IPS DF 6.9 (cell line): ENCODE measurements around the gene POTEI.
"Not testable (repeated sequence)": the region's sequence is repeated elsewhere in the genome, so short reads cannot be mapped to it uniquely, and the experiment has no call there.

ENCODE experiments used
- DNase-seq: peaks from one replicate; pipeline ENCODE4 v3.0.0-alpha.2; 2013; ENCODE audit warnings: low read depth, low spot score
- H3K27ac ChIP-seq: one replicate; pipeline ENCODE4 v1.5.1; 2013; ENCODE audit warnings: low read length, control low read depth
- H3K27me3 ChIP-seq: 2 replicates; pipeline ENCODE4 v1.6.1; 2013; ENCODE audit warnings: mild to moderate bottlenecking, low read length; ENCODE audit not compliant: control insufficient read depth, insufficient read depth
- H3K36me3 ChIP-seq: 2 replicates; pipeline ENCODE4 v1.6.1; 2013; ENCODE audit warnings: low read length; ENCODE audit not compliant: control insufficient read depth, insufficient read depth
- H3K4me1 ChIP-seq: 2 replicates; pipeline ENCODE4 v1.6.1; 2013; ENCODE audit warnings: low read length; ENCODE audit not compliant: control insufficient read depth, insufficient read depth
- H3K4me3 ChIP-seq: 2 replicates; pipeline ENCODE4 v1.5.1; 2013; ENCODE audit warnings: mild to moderate bottlenecking, low read length
- H3K9me3 ChIP-seq: 2 replicates; pipeline ENCODE4 v1.6.1; 2013; ENCODE audit warnings: low read length, inconsistent platforms; ENCODE audit not compliant: control insufficient read depth, insufficient read depth
- WGBS: extraction: QIAGEN DNeasy Blood & Tissue Kit; methylation state at CpG from one replicate; pipeline ENCODE4 v1.1.7; 2013; ENCODE audit warnings: mixed read lengths, missing lambda C conversion rate; ENCODE audit not compliant: insufficient read length, insufficient coverage; 5-methylcytosine and 5-hydroxymethylcytosine counted together

POTEI gene

GRCh38 chr2:130509228-130509627 is at the start of gene POTEI:
POTEI (minus strand) TSS chr2:130509328; CDS start chr2:130509235, 93 bp downstream.
- not testable (repeated sequence) for H3K27ac ChIP-seq, DNase-seq, H3K27me3 ChIP-seq, H3K9me3 ChIP-seq, H3K4me3 ChIP-seq, H3K4me1 ChIP-seq, H3K36me3 ChIP-seq
- no CpG with 5 or more reads among the region's 13 CpGs for WGBS

- H3K27ac ChIP-seq, H3K4me3 ChIP-seq, H3K4me1 ChIP-seq, H3K36me3 ChIP-seq, H3K27me3 ChIP-seq, DNase-seq, H3K9me3 ChIP-seq: not testable (repeated sequence)
- no CpG with 5 or more reads among the region's 8 CpGs for WGBS
These were observed 47.3 kb upstream of the POTEI start for GRCh38 chr2:130556441-130556840.

- not testable (repeated sequence) for H3K27me3 ChIP-seq, H3K27ac ChIP-seq, H3K9me3 ChIP-seq, H3K4me3 ChIP-seq, H3K36me3 ChIP-seq, DNase-seq, H3K4me1 ChIP-seq
- WGBS, result no CpG with 5 or more reads among the region's 4 CpGs
These were observed 45.0 kb upstream of the POTEI start for GRCh38 chr2:130554178-130554577.

- not testable (repeated sequence) for H3K4me3 ChIP-seq, H3K27me3 ChIP-seq, DNase-seq, H3K4me1 ChIP-seq, H3K36me3 ChIP-seq, H3K9me3 ChIP-seq, H3K27ac ChIP-seq
- WGBS, result no CpG with 5 or more reads among the region's 27 CpGs
These were observed 40.3 kb upstream of the POTEI start for GRCh38 chr2:130549475-130549874.

GRCh38 chr2:130548418-130548817 is 39.3 kb upstream of the POTEI start:
- no CpG with 5 or more reads among the region's 3 CpGs for WGBS

GRCh38 chr2:130544978-130545377 is 35.9 kb upstream of the POTEI start:
- not testable (repeated sequence) for H3K27me3 ChIP-seq, H3K9me3 ChIP-seq, H3K4me3 ChIP-seq, DNase-seq, H3K36me3 ChIP-seq, H3K27ac ChIP-seq, H3K4me1 ChIP-seq
- WGBS, result no CpG with 5 or more reads among the region's 5 CpGs

More at GRCh38 chr2:130548418-130548817, 39.3 kb upstream of the POTEI start:
- DNase-seq, H3K27me3 ChIP-seq, H3K27ac ChIP-seq, H3K4me3 ChIP-seq, H3K9me3 ChIP-seq, H3K4me1 ChIP-seq, H3K36me3 ChIP-seq: not testable (repeated sequence)

- no CpG with 5 or more reads among the region's 12 CpGs for WGBS
- not testable (repeated sequence) for H3K27me3 ChIP-seq
These were observed 34.8 kb upstream of the POTEI start for GRCh38 chr2:130543785-130544528.

GRCh38 chr2:130542789-130543188 is 33.7 kb upstream of the POTEI start:
- not testable (repeated sequence) for H3K4me3 ChIP-seq, DNase-seq, H3K27me3 ChIP-seq, H3K4me1 ChIP-seq, H3K36me3 ChIP-seq, H3K27ac ChIP-seq, H3K9me3 ChIP-seq
- WGBS, result no CpG with 5 or more reads among the region's 4 CpGs

More at GRCh38 chr2:130543785-130544528, 34.8 kb upstream of the POTEI start:
- DNase-seq, H3K36me3 ChIP-seq, H3K27ac ChIP-seq, H3K4me1 ChIP-seq, H3K4me3 ChIP-seq, H3K9me3 ChIP-seq: not testable (repeated sequence)

GRCh38 chr2:130538271-130538670 is 29.1 kb upstream of the POTEI start:
- not testable (repeated sequence) for H3K27ac ChIP-seq, H3K27me3 ChIP-seq, DNase-seq, H3K4me3 ChIP-seq, H3K9me3 ChIP-seq, H3K36me3 ChIP-seq, H3K4me1 ChIP-seq
- no CpG with 5 or more reads among the region's 9 CpGs for WGBS

- no CpG with 5 or more reads among the region's 7 CpGs for WGBS
- H3K4me1 ChIP-seq, H3K27me3 ChIP-seq, H3K27ac ChIP-seq, H3K36me3 ChIP-seq, H3K9me3 ChIP-seq, DNase-seq, H3K4me3 ChIP-seq: not testable (repeated sequence)
These were observed 27.5 kb upstream of the POTEI start for GRCh38 chr2:130536654-130537053.

GRCh38 chr2:130531672-130532071 is 22.5 kb upstream of the POTEI start:
- not testable (repeated sequence) for H3K4me1 ChIP-seq, H3K4me3 ChIP-seq, DNase-seq, H3K36me3 ChIP-seq, H3K27ac ChIP-seq, H3K9me3 ChIP-seq, H3K27me3 ChIP-seq
- WGBS, result no CpG with 5 or more reads among the region's 9 CpGs
